Measurements from ENCODE around the gene TSPAN13.
"Not testable (repeated sequence)": the region's sequence is repeated elsewhere in the genome, so short reads cannot be mapped to it uniquely, and the experiment has no call there.

The TSPAN13 gene

DNA sequence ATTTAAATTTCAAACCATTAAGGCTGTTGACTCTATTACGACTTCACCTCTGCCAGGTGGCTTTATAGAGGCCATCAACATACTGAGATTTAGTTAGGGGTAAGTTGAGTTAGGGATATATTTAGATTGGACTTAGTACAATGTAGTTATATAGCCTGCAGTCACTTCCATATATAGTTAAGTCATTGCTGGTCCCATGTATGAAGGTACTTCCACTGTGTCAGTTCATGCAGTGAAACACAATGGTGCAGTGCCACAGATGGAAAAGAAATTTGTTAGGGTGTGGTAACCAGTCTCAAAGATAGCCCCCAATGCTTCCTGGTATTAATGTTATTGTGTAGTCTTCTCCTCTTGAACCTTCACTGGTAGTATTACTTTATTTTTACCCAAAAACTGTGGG, 12.6 kb upstream of the TSPAN13 start:
- DNase-seq (ENCODE audit: low read depth): no peak

DNA sequence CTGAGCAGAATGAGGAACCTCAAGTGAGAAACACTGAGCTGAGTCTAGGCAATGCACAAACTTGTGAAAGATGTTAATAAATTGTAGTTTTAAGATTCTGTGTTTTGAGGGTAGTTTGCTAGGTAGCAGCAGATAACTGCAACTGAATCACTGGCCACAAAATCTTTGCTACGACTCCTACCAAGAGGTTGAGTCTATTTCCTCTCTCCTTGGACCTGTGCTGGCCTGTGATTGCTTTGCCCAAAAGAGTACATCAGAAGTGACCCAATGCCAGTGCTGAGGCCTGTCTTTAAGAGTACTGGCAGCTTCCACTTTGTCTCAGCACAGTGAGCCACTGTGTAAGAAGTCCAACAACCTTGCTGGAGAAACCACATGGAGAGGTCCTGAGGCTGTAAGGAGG, 11.9 kb upstream of the TSPAN13 start:
- DNase-seq (ENCODE audit: low read depth): no peak

DNA sequence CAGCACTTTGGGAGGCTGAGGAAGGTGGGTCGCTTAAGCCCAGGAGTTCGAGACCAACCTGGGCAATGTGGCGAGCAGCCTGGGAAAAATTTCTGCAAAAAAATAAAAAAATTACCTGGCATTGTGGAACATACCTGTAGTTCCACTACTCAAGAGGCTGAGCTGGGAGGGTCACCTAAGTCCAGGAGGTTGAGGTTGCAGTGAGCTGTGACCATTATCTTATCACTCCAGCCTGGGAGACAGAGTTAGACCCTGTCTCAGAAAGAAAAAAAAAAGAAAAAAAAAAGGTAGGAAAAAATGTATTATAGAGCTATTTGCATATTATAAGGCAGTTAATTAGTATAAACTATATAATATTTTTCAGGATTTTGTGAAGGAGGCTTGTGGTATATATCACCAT, 11.0 kb upstream of the TSPAN13 start:
- DNase-seq (ENCODE audit: low read depth): no peak

DNA sequence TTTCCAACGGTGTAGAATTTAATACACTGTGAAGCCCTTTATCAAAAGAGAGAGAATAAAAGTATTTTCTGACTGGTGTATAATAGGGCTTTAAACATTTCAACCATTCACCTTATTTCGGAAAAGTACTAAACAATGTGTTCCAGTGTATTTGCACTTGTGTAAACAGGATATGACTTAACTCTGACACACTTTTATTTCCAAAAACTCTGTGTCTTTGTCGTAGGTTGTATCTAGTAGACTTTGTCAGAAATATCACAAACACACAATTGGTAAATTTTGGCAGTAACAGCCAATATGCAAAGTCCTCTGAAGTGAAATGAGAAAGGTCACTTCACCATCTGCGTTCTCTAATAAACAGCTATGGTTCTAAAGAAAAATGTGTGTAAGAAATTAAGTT, 10.3 kb upstream of the TSPAN13 start:
- DNase-seq (ENCODE audit: low read depth): no peak

DNA sequence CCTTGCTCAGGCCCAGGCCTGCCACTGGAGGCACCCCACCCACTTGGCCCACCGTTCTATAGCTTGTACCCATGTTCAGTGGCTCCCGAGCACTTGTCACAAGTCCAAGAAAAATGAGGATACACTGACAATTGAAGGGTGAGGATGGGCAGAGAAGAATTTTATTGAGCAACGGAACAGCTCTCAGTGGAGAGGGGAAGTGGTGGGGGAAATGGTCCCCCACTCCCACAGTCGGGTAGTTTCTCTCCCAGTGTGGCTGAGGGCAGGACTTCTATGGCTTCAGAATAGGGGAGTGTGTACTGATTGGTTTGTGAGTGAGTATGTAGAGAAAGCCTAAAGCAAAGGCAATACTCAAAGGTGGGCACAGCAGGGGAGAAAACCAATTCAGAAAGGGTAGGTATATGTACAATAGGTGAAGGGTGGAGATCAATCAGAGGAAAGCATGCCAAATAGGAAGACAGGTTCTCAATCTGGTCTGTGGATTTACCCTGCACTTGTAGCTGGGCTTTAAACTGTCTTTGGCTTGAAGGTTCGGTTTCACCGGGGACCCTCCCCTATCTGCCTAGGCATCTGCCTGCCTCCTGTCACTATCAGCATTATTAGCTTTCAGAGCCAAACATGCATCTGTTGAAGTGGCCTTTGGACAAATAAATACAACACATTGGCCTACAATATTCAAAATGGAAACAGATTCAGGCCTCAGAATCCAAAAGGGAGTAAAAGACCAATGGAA, 8.9 kb upstream of the TSPAN13 start:
- DNase-seq (ENCODE audit: low read depth): no peak

DNA sequence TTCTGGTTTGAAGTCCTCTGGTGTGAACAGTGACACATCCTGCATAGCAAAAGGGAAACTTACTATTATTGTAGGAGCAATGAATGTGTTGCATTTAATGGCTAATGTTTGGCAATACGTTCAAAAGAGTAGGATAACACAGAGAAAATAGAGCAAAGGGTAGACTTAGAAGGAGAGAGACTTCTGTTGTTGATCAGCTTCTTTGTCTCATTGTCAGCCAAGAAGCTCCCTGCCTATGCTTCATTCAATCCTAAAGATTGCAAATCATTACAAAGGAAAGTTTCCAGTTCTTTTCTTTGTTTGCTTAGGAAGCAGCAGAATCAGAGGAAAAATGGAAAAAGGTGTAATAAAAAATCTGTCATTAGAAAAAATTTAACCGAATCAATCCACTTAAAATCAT, 7.9 kb upstream of the TSPAN13 start:
- no peak for DNase-seq (ENCODE audit: low read depth)

DNA sequence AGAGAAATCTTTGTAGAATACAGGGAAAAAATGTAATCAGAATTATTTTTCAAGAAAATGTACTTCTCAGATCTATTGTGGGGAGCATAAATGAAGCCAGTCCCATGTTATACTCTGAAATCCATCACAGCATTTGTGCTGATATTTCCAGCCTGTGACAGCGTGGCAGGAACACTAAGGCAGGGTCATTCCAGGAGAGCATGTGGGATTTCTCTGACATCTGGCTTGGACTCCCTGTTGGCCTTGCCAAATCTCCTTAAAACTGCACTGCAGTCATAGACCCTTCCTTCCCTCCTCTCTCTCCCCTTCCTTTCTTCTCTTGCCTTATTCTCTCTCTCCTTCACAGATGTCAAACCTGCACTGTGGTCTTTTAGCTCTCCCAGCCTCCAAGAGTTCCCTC, 6.5 kb upstream of the TSPAN13 start:
- DNase-seq (ENCODE audit: low read depth): no peak

DNA sequence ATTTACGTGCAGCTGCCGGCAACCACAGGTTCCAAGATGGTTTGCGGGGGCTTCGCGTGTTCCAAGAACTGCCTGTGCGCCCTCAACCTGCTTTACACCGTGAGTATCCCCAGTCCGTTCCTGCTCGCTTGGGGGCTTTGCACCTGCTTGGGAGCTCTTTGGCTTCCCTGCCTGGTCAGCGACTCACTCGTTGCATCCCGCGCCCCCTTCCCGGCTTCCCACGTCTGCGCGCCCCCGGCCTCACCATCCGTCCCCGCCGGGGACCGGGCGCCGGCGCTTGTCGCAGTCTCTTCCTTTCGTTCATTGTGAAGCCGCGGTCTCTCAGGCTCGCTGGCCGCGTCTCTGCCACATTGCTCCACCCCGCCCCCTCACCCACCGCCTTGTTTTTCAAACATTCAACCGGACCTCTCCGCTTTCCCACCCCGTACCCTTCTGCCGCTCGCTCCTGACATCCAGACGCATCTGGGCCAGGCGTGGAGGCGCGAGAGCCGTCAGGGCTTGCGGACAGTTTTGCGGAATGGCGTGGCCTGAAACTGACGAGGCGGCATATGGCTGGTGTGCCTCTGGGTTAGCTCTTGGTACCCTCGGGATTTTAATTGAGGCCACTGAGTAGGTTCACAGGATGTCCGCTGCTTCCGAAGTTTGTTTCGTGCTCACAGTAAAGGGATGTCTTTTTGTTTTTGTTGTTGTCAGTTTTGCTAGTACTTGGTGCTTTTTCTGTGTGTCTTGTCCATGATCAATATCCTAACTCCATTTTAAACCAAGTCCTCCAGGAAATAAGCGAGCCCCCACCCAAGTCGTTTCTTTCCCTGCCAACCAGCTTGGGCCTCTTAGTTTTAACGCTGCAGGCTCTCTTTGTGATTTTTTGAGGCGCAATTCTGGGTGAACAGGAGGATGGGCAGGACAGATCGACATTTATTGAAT, 639 bp downstream of the TSPAN13 start:
- DNase-seq (ENCODE audit: low read depth): no peak

DNA sequence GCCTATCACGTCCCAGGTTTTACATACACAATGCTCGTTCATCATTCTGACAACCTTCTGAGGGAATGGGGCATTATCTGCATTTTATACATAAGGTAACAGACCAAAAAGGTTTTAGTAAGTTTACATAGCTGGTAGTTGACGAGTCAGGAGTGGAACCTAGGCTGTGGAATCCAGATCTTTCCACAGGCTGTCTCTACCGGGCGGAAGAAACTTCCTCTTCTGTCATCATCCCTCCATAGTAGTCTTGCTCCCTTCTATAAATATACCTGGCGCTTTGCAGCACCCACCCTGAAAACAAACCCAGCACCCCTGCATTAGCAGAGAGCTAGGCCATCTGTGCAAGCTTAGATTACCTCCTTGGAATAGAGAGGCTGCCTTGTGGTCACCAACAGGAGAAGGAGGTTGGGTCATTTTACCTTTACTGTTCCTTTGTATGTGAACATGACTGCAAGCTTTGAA, 1.3 kb downstream of the TSPAN13 start:
- DNase-seq (ENCODE audit: low read depth): no peak

DNA sequence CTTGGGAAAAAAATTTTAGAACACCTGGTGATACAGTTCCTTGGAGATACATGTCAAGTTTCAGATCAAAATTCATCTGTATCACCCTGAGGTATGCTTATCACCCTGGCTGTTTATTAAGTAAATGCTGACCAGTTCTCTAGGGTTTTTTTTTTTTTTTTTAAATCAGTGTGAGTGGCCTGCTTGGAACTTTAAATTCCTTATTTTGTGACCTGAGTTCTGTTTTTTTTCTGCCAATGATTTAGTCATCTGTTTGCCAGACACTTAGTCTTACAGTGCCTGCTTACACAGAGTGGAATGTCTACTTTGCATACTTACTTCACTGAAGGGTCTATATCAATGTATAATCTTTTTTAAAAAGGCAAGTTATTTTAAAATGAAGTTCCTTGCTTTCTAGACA, 1.8 kb downstream of the TSPAN13 start:
- no peak for DNase-seq (ENCODE audit: low read depth)

DNA sequence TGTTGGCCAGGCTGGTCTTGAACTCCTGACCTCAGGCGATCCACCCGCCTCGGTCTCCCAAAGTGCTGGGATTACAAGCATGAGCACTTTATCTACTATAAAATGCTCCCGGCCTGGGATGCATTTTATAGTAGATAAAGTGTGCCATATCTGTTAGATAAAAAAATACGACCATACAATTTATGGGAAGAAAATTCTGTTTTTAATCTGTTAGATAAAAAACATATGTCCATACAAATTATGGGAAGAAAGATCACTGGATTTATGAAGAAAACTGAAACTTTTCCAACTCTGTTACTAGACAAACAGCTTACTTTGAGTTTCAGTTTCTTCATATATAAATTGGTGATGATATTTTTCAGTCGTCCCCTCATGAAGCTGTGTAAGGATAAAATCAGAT, 4.5 kb downstream of the TSPAN13 start:
- DNase-seq (ENCODE audit: low read depth): no peak

DNA sequence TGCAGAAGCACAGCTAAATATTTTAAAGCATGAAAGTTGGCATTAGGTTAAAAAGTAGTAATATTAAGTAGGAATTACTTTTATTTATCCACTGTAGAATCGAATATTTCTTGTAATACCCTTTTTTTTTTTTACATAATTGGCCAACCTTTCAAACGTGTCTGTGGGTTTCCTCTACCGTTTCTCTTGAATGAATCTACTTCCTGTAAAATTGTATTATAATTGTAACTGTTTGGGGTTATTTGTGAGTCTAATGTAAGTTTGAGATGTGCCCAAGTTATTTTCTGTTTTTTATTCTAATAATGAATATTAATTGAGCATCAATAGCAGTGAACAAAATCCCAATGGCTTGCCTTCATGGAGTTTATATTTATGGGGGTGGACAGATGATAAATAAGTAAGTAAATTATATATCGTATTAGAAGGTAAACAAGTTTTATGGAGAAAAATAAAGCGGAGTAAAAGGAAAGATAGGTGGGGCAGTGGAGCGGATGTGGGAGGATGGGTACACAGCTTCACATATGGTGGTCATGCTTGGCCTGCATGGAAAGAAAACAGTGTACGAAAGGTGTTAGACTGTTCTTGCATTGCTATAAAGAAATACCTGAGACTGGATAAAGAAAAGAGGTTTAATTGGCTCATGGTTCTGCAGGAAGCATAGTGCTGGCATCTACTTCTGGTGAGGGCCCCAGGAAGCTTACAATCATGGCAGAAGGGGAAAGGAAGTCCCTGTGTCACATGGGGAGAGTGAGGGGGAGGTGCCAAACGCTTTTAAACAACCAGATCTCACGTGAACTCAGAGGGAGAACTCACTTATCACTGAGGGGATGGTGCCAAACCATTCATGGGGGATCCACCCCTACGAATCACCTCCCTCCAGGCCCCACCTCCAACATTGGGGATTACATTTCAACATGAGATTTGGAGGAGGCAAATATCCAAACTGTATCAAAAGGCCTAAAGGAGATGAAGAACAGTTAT, 5.4 kb downstream of the TSPAN13 start:
- DNase-seq (ENCODE audit: low read depth): no peak

DNA sequence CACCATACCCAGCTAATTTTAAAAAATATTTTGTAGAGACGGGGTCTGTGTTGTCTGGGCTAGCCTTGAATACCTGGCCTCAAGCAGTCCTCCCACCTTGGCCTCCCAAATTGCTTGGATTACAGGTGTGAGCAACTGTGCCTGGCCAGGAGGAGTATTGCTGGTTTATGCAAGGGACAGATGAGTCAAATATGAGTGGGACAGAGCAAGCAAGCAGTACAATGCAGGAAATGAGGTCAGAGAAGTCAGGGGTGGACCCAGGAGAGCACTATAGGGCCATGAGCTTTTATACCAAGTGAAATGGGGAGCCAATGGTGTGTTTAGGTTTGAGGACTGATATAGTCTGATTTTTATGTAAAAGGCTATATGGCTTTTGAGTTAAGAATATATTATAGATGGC, 6.3 kb downstream of the TSPAN13 start:
- no peak for DNase-seq (ENCODE audit: low read depth)

DNA sequence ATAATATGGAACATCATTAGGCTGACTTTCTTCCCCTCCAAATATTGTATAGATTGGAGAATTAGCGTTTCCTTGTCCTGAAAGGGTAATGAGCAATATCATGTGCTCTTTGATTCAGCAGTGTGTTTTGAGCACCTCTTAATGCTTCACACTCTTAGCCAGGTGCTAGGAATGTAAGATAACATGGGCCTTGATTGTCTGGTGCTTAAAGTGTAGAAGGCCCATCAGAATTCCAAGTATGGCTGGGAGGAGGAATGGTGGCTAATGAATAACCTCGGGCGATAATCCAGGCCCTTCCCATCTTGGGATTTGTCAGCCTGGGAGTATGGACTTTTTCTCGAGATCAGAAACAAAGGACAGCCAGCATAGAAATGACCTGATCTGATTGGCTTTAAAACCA, 8.6 kb downstream of the TSPAN13 start:
- no peak for DNase-seq (ENCODE audit: low read depth)

DNA sequence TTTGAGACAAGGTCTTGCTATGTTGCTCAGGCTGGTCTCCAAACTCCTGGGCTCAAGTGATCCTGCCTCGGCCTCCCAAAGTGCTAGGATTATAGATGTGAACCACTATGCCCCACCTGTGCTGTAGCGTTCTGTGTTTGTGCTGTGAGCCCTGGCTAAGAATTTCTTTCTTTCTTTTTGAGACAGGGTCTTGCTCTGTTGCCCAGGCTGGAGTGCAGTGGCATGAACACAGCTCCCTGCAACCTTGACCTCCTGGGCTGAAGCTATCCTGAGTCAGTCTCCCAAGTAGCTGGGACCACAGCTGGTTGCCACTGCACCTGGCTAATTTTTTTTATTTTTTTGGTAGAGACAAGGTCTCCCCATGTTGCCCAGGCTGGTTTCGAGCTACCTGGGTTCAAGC, 11.4 kb downstream of the TSPAN13 start:
- no peak for DNase-seq (ENCODE audit: low read depth)

DNA sequence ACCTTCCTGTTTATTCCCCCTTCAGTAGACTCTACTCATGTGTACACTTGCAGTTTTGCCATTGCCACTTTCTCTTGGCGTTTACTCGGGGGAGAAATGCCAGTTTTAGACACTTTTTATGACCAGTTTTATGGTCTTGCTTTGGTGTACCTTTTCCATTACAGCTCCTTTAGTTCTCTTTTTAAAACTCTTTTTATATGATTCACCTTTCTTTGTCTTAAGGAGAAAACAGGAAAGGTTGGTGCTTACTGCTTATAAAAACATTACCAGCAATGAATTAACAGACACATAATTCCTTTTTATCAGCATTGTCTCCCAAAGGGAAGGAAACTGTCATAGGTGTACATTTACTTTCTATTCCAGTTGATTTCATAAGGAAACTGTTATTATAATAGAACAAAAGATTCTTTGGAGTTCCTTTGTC, 11.9 kb downstream of the TSPAN13 start:
- no peak for DNase-seq (ENCODE audit: low read depth)

DNA sequence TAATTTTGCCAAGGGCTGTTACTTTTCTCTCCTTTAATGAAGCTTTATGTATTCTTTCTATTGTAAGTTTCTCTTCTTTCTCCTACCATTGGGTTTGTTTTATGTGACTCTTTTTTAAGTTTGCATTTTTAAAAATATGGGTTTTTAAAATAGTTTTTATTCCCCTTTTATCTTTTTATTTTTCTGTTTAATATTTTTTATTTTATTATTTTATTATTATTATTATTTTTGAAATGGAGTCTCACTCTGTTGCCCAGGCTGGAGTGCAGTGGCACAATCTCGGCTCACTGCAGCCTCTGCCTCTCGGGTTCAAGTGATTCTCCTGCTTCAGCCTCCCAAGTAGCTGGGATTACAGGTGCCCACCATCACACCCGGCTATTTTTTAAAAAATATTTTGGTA, 16.4 kb downstream of the TSPAN13 start:
- not testable (repeated sequence) for DNase-seq (ENCODE audit: low read depth)

DNA sequence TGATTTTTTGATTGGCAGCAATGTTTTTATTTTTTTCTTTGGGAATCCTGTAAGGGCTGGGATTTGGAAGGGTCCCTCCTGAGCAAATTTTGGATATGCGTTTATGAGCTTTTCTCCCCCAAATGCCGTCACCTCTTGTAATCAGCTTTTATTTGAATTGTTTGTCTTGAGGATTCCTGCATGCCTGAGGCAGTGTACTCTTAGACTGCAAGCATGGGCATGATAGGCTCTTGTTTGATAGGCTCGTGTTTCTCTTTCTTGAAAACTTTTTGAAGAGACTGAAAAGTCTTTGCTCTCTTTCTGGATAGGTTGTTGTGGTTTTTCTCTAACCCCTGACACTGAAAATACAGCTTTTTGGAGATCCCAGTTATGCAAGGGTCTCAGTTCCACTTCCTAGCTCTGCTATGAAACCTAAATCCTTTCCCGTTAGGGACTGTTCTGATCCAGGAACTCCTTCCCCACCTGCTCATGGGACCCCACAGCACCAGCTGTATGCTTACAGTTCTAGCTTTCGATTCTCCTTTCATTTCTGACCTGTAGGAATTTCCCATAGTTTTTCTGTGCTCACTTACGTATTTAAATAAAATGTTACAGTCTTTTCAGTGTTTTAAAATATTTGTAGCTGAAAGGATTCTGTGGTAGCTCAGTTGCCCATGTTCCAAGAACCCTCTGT, 17.2 kb downstream of the TSPAN13 start:
- DNase-seq (ENCODE audit: low read depth): no peak

DNA sequence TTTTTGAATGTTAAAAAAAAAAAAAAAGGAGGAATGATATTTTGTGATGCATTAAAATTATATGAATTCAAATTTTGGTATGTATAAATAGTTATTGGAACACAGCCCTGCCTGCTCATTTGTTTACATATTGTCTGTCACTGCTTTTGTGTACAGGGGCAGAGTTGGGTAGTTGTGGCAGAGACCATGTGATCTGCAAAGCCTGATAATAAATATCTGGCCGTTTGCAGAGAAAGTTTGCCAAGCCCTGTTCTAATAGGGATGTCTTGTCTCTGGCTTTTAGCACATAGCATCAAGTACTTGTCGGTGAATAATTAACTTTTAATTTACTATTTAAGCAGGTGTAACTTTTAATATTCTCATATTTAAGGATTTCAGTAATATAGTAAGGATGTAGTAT, 19.8 kb downstream of the TSPAN13 start:
- DNase-seq (ENCODE audit: low read depth): no peak

DNA sequence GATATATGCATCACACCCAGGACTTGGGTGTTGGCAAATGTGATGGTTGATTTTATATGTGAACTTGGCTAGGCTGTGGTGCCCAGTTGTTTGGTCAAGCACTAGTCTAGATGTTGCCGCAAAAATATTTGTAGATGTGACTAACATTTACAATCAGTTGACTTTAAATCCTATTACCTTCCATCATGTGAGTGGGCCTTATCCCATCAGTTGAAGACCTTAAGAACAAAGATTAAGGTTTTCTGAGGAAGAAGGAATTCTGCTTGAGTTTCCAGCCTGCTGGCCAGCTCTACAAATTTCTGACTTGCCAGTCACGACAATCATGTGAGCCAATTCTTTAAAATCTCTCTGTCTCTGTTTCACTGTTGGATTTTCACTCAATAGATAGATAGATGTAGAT, 20.3 kb downstream of the TSPAN13 start:
- no peak for DNase-seq (ENCODE audit: low read depth)

DNA sequence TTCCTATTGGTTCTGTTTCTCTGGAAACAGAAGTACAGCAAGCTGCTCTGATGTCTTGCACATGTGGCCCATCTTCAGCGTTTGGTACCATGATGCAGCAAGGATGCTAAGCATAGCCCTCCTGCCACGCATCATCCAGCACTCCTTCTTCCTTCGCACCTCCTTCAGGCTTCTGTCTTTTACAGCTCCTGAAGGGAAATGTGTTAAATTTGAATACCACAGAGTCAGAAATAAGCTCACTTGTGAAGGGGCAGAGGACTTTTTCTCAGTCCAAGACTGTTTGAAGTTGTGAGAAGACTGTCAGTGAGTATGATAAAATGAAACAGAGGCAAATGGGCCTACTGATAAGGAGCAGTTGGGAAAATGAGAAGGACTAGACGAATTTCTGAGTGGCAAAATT, 20.7 kb downstream of the TSPAN13 start:
- no peak for DNase-seq (ENCODE audit: low read depth)

DNA sequence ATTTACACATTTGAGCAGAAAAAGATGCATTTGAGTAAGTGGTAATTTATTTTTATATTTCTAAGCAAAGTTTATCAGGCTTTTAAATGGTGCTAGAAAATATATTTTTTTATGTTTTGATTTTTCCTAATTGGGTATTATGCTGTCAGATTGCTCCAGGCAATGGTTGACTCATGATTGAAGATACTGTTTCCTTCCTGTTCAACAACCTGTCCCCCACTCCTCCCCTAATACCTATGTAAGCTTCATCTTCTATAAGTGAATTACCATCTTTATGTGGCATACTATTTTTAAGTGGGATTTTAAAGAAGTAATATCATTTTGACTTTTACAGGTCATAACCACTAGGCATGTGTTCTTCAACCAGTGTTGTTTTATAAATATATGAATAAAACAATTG, 21.4 kb downstream of the TSPAN13 start:
- no peak for DNase-seq (ENCODE audit: low read depth)
